ENCODE measurements around the gene SLC39A7. TPM values are rescaled to one million over a fixed set of nuclear protein-coding genes. Genes with fewer than 3 reads are reported as not detected.
A peak's percentile ranks its signal among the peaks of the same experiment; 100 is the strongest.

SLC39A7 gene, protein sequence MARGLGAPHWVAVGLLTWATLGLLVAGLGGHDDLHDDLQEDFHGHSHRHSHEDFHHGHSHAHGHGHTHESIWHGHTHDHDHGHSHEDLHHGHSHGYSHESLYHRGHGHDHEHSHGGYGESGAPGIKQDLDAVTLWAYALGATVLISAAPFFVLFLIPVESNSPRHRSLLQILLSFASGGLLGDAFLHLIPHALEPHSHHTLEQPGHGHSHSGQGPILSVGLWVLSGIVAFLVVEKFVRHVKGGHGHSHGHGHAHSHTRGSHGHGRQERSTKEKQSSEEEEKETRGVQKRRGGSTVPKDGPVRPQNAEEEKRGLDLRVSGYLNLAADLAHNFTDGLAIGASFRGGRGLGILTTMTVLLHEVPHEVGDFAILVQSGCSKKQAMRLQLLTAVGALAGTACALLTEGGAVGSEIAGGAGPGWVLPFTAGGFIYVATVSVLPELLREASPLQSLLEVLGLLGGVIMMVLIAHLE
- 44.7 TPM for polyA plus RNA-seq (2013, experiment 1 of 2)
- 43.5 TPM for polyA plus RNA-seq (2013, experiment 2 of 2)

DNA sequence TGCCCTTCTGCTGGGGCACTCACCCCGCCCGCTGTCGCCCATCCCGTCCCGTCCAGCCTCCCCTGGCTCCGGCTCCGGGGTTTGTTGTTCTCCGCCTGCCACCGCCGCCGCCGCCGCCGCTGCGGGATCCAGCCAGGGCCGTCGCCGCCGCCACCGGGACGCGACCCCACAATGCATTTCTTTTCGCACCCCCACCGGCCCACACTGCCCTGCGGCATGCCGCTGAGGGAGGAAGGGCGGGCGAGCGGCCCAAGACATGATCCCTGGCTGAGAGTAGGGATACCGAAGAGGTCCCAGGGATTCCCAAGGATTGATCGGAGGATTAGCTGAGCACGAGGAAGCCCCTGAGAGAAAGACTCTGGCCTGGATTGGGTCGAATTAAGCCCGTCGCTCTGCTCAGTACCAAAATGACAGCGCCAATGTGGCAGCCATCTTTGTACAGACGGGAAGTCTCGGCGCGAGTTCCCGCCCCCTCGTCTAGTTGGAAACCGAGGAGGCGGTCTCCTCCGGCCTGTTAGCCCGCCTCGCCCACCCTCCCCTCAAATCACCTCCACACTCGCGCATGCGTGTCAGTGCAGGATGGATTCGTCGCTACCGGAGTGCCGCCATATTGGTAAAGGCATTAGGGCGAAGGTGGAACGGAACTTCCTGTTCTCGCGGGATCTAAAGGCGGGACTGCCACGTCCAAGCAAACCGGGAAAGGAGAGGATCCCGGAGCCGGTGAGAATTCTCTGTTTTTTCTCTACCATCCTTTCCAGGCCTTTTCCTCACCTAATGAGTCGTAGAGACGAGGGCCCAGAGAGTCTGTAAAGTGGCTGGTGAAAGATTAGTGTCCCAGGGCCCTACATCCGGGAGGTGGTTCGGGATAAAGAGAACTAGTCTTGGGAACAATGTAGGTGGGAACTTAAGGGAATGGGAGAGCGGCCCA is at the start of gene SLC39A7, which contains the start of gene RXRB:
Gene SLC39A7, plus strand, starts transcription at position 649 of the 928 bp plus-strand sequence. CDS start 379 bp downstream, outside the sequence.
Gene RXRB, minus strand, starts transcription at position 447 of the 928 bp plus-strand sequence. Its CDS starts 189 bp downstream, at position 258.
- H3K4me2 ChIP-seq (ENCODE audit: low read length): peak within 1 kb of the TSS; percentile 99
- no peak within 1 kb of the TSS for H2BK120ac ChIP-seq (ENCODE audit: low read depth, low read length)

DNA sequence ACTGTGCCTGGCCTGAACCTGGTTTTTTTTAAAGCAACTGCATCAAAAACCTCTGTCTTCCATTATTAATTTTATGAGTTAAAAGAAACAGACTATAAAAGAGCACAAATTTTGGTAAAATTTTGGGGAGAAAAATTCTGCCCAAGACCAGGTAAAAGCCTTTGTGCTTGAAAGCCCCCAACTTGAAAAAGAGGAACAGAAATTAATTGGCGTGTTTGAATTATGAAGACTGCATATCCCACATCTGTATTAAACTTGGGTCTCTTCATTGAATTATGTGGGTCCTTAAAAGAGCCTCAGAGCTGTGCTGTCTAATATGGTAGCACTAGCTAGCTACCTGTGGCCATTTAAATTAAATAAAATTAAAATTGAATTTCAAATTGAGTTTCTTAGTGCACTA is 49.6 kb upstream of the SLC39A7 start:
- H3K4me3 ChIP-seq (ENCODE audit: low read length): no peak overlapping the region
- no peak overlapping the region for H2AK5ac ChIP-seq (ENCODE audit: low read length)
- no peak overlapping the region for H2BK5ac ChIP-seq (ENCODE audit: low read length)
- no peak for DNase-seq
- H3K79me1 ChIP-seq (ENCODE audit: low read length): no peaks in the 10 kb centered on the region
- H3K4ac ChIP-seq (ENCODE audit: low read depth, low read length): no peak overlapping the region
- no CpG with 5 or more reads among the region's 1 CpG for WGBS (ENCODE audit: extremely low coverage, insufficient coverage, low lambda C conversion rate)
- H3K27ac ChIP-seq (ENCODE audit: low read depth, low read length): no peak overlapping the region
- no peaks in the 10 kb centered on the region for H3K79me2 ChIP-seq (ENCODE audit: control insufficient read depth, insufficient read depth, low read length)
- H2BK120ac ChIP-seq (ENCODE audit: low read depth, low read length): no peak overlapping the region
- H3K4me1 ChIP-seq (ENCODE audit: control insufficient read depth, low read depth, low read length): no peaks in the 10 kb centered on the region
- no peak overlapping the region for H3K18ac ChIP-seq (ENCODE audit: low read length)
- H3K4me2 ChIP-seq (ENCODE audit: low read length): no peak overlapping the region
- H3K27me3 ChIP-seq (ENCODE audit: insufficient read depth, low read length, poor library complexity): no peaks in the 10 kb centered on the region
- no peak overlapping the region for H3K56ac ChIP-seq (ENCODE audit: low read length)
- no peak overlapping the region for H4K8ac ChIP-seq (ENCODE audit: low read depth, low read length)
- H3K9ac ChIP-seq (ENCODE audit: low read length): no peak overlapping the region
- no peak overlapping the region for H3K23ac ChIP-seq (ENCODE audit: low read length)
- no peaks in the 10 kb centered on the region for H3K36me3 ChIP-seq (ENCODE audit: control insufficient read depth, insufficient read depth, low read length)
- no peak overlapping the region for H2BK15ac ChIP-seq (replicated peaks; ENCODE audit: low read depth)
- no peak overlapping the region for H4K5ac ChIP-seq (ENCODE audit: low read length)

More for the DNA sequence above, at the start of gene SLC39A7, which contains the start of gene RXRB:
- peak within 1 kb of the TSS; percentile 99 for H3K56ac ChIP-seq (ENCODE audit: low read length)
- H2BK15ac ChIP-seq (replicated peaks; ENCODE audit: low read depth): no peak within 1 kb of the TSS
- H3K79me1 ChIP-seq (ENCODE audit: low read length): peaks cover 20% of the 10 kb centered on the region
- H3K27me3 ChIP-seq (ENCODE audit: insufficient read depth, low read length, poor library complexity): no peaks in the 10 kb centered on the region
- peak within 1 kb of the TSS; percentile 30 for H4K5ac ChIP-seq (ENCODE audit: low read length)
- H3K4me3 ChIP-seq (ENCODE audit: low read length): peak within 1 kb of the TSS; percentile 99
- peaks cover 12% of the 10 kb centered on the region for H3K4me1 ChIP-seq (ENCODE audit: control insufficient read depth, low read depth, low read length)
- H3K36me3 ChIP-seq (ENCODE audit: control insufficient read depth, insufficient read depth, low read length): peaks cover 12% of the 10 kb centered on the region
- peak; percentile 100 for DNase-seq
- H4K8ac ChIP-seq (ENCODE audit: low read depth, low read length): no peak within 1 kb of the TSS
- H2BK5ac ChIP-seq (ENCODE audit: low read length): peak within 1 kb of the TSS; percentile 88
- H2AK5ac ChIP-seq (ENCODE audit: low read length): peak within 1 kb of the TSS; percentile 100
- peaks cover 21% of the 10 kb centered on the region for H3K79me2 ChIP-seq (ENCODE audit: control insufficient read depth, insufficient read depth, low read length)
- no CpG with 5 or more reads among the region's 68 CpGs for WGBS (ENCODE audit: extremely low coverage, insufficient coverage, low lambda C conversion rate)
- peak within 1 kb of the TSS; percentile 69 for H3K18ac ChIP-seq (ENCODE audit: low read length)
- H3K27ac ChIP-seq (ENCODE audit: low read depth, low read length): peak within 1 kb of the TSS; percentile 94
- peak within 1 kb of the TSS; percentile 99 for H3K9ac ChIP-seq (ENCODE audit: low read length)
- H3K23ac ChIP-seq (ENCODE audit: low read length): peak within 1 kb of the TSS; percentile 84
- H3K4ac ChIP-seq (ENCODE audit: low read depth, low read length): no peak within 1 kb of the TSS

DNA sequence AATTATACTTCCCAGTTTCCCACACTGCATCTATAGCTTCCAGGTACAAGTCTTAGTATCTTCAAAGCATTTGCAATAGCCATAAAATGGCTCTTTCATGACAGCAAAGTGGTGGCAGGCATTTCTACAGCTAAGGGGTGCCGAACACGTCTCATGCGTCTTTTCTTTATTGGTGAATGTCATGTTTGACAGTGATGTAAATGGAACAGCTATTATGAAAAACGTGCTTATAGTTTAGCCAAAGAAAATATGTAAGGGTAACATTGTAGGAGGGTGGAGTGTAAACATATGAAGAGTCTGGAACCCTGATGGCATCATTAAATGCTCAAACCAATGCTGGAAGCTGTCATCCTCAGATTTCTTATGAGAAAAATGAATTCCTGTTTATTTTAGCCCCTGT is 46.3 kb upstream of the SLC39A7 start:
- Histone ChIP-seq H3K27me3 (ENCODE audit: insufficient read depth, low read length, poor library complexity) (no peaks in the 10 kb centered on the region), H2AK5ac (ENCODE audit: low read length) (no peak overlapping the region), H3K79me1 (ENCODE audit: low read length) (no peaks in the 10 kb centered on the region), H2BK15ac (replicated peaks; ENCODE audit: low read depth) (no peak overlapping the region), H3K4me3 (ENCODE audit: low read length) (no peak overlapping the region), H3K56ac (ENCODE audit: low read length) (no peak overlapping the region), H4K5ac (ENCODE audit: low read length) (no peak overlapping the region), H2BK5ac (ENCODE audit: low read length) (no peak overlapping the region), H3K23ac (ENCODE audit: low read length) (no peak overlapping the region), H3K79me2 (ENCODE audit: control insufficient read depth, insufficient read depth, low read length) (no peaks in the 10 kb centered on the region), H3K9ac (ENCODE audit: low read length) (no peak overlapping the region), H2BK120ac (ENCODE audit: low read depth, low read length) (no peak overlapping the region), H4K8ac (ENCODE audit: low read depth, low read length) (no peak overlapping the region), H3K4ac (ENCODE audit: low read depth, low read length) (no peak overlapping the region), H3K27ac (ENCODE audit: low read depth, low read length) (no peak overlapping the region), H3K36me3 (ENCODE audit: control insufficient read depth, insufficient read depth, low read length) (no peaks in the 10 kb centered on the region), H3K4me2 (ENCODE audit: low read length) (no peak overlapping the region), H3K18ac (ENCODE audit: low read length) (no peak overlapping the region), H3K4me1 (ENCODE audit: control insufficient read depth, low read depth, low read length) (no peaks in the 10 kb centered on the region)
- no CpG with 5 or more reads among the region's 4 CpGs for WGBS (ENCODE audit: extremely low coverage, insufficient coverage, low lambda C conversion rate)
- DNase-seq: no peak

DNA sequence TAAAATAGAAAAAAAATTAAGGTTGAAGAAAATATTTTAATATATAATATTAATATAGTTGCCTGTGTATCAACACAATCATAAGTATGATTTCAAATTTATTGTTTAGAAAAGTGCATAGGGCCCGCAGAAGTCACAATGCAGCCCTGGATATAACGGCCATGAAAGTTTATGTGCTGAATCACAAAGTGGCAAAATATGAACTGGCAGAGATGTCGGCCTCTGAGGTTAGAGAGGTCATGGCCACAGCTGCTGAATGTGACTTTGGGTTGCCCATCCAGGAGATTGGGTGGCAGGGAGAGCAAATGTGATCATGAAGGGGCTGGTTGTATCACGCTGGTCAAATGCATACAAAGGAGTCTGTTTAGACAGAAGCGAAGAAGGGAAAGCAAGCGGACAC is 44.1 kb upstream of the SLC39A7 start:
- Histone ChIP-seq H3K79me1 (ENCODE audit: low read length) (no peaks in the 10 kb centered on the region), H3K23ac (ENCODE audit: low read length) (no peak overlapping the region)
- no CpG with 5 or more reads among the region's 6 CpGs for WGBS (ENCODE audit: extremely low coverage, insufficient coverage, low lambda C conversion rate)

DNA sequence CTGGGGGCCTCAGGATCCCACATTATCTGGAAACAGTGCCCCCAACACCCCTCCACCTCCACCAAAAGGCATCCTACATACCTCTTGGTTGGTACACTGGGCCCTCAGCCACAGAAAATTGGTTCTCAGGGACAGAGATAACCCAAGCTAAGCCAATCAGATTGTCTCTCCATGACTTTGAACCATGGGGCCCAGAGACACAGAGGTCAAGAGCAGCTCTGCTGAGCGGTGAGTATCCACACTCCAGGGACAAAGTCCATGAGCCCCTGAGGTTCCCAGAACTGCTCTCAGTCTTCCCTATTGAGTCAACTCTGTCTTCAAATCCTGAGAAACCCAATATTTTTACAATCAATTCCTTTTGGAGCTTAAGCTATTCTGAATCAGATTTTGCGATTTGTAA is 43.7 kb upstream of the SLC39A7 start:
- no peaks in the 10 kb centered on the region for H3K27me3 ChIP-seq (ENCODE audit: insufficient read depth, low read length, poor library complexity)
- H3K27ac ChIP-seq (ENCODE audit: low read depth, low read length): no peak overlapping the region
- no peak overlapping the region for H2AK5ac ChIP-seq (ENCODE audit: low read length)
- no CpG with 5 or more reads among the region's 2 CpGs for WGBS (ENCODE audit: extremely low coverage, insufficient coverage, low lambda C conversion rate)
- no peak overlapping the region for H2BK15ac ChIP-seq (replicated peaks; ENCODE audit: low read depth)
- no peak overlapping the region for H2BK120ac ChIP-seq (ENCODE audit: low read depth, low read length)
- H3K4ac ChIP-seq (ENCODE audit: low read depth, low read length): no peak overlapping the region
- H2BK5ac ChIP-seq (ENCODE audit: low read length): no peak overlapping the region
- H3K79me1 ChIP-seq (ENCODE audit: low read length): no peaks in the 10 kb centered on the region
- no peak for DNase-seq
- no peaks in the 10 kb centered on the region for H3K79me2 ChIP-seq (ENCODE audit: control insufficient read depth, insufficient read depth, low read length)
- H3K4me2 ChIP-seq (ENCODE audit: low read length): no peak overlapping the region
- no peak overlapping the region for H3K56ac ChIP-seq (ENCODE audit: low read length)
- no peak overlapping the region for H3K23ac ChIP-seq (ENCODE audit: low read length)
- H4K8ac ChIP-seq (ENCODE audit: low read depth, low read length): no peak overlapping the region
- H4K5ac ChIP-seq (ENCODE audit: low read length): no peak overlapping the region
- no peaks in the 10 kb centered on the region for H3K4me1 ChIP-seq (ENCODE audit: control insufficient read depth, low read depth, low read length)
- no peaks in the 10 kb centered on the region for H3K36me3 ChIP-seq (ENCODE audit: control insufficient read depth, insufficient read depth, low read length)
- H3K18ac ChIP-seq (ENCODE audit: low read length): no peak overlapping the region
- H3K9ac ChIP-seq (ENCODE audit: low read length): no peak overlapping the region
- H3K4me3 ChIP-seq (ENCODE audit: low read length): no peak overlapping the region

More for the DNA sequence above, 44.1 kb upstream of the SLC39A7 start:
- Histone ChIP-seq H3K27ac (ENCODE audit: low read depth, low read length) (no peak overlapping the region), H2AK5ac (ENCODE audit: low read length) (no peak overlapping the region), H2BK120ac (ENCODE audit: low read depth, low read length) (no peak overlapping the region), H3K36me3 (ENCODE audit: control insufficient read depth, insufficient read depth, low read length) (no peaks in the 10 kb centered on the region), H3K56ac (ENCODE audit: low read length) (no peak overlapping the region), H3K9ac (ENCODE audit: low read length) (no peak overlapping the region), H2BK15ac (replicated peaks; ENCODE audit: low read depth) (no peak overlapping the region), H3K4me1 (ENCODE audit: control insufficient read depth, low read depth, low read length) (no peaks in the 10 kb centered on the region), H3K4ac (ENCODE audit: low read depth, low read length) (no peak overlapping the region), H3K18ac (ENCODE audit: low read length) (no peak overlapping the region), H3K4me3 (ENCODE audit: low read length) (no peak overlapping the region), H3K4me2 (ENCODE audit: low read length) (no peak overlapping the region), H3K79me2 (ENCODE audit: control insufficient read depth, insufficient read depth, low read length) (no peaks in the 10 kb centered on the region), H2BK5ac (ENCODE audit: low read length) (no peak overlapping the region), H3K27me3 (ENCODE audit: insufficient read depth, low read length, poor library complexity) (no peaks in the 10 kb centered on the region), H4K5ac (ENCODE audit: low read length) (no peak overlapping the region), H4K8ac (ENCODE audit: low read depth, low read length) (no peak overlapping the region)
- no peak for DNase-seq
